WERI-Rb-1 (cell line): ENCODE results near the gene FOXD4L6.
A peak's percentile ranks its signal among the peaks of the same experiment; 100 is the strongest.
"Not testable (repeated sequence)": the region's sequence is repeated elsewhere in the genome, so short reads cannot be mapped to it uniquely, and the experiment has no call there.

Experiments used
- DNase-seq: peaks from one replicate; pipeline ENCODE4 v3.0.0-alpha.2; 2020
- H3K27ac ChIP-seq: fragments of 250-450 bp; sonication (Bioruptor Pico); 2 replicates; pipeline ENCODE4 v1.5.1; 2020; ENCODE audit warnings: mild to moderate bottlenecking, moderate library complexity
- H3K27me3 ChIP-seq: fragments of 250-450 bp; sonication (Bioruptor Pico); 2 replicates; pipeline ENCODE4 v1.5.1; 2021; ENCODE audit warnings: mild to moderate bottlenecking, low read depth, moderate library complexity; ENCODE audit not compliant: insufficient read depth, severe bottlenecking
- H3K36me3 ChIP-seq: fragments of 250-450 bp; sonication (Bioruptor Pico); 2 replicates; pipeline ENCODE4 v1.5.1; 2020; ENCODE audit warnings: mild to moderate bottlenecking, moderate library complexity
- H3K4me3 ChIP-seq: 2 replicates; pipeline ENCODE4 v1.5.1; 2011; ENCODE audit warnings: low read depth, mild to moderate bottlenecking, control low read depth, low read length
- H3K9me3 ChIP-seq: fragments of 250-450 bp; sonication (Bioruptor Pico); 2 replicates; pipeline ENCODE4 v1.5.1; 2021; ENCODE audit warnings: mild to moderate bottlenecking, moderate library complexity; ENCODE audit not compliant: severe bottlenecking
- TF ChIP-seq, protein P1 (sequence below): IDR thresholded peaks from 2 replicates; pipeline ENCODE4 v1.5.1; 2011; ENCODE audit warnings: low read depth, mild to moderate bottlenecking, control low read depth, inconsistent platforms, low read length

The FOXD4L6 gene

GRCh38 chr9:41111414-41111813, 17.1 kb downstream of the FOXD4L6 start:
- H3K4me3 ChIP-seq, H3K27me3 ChIP-seq, H3K27ac ChIP-seq, DNase-seq, H3K36me3 ChIP-seq, H3K9me3 ChIP-seq: not testable (repeated sequence)

DNA sequence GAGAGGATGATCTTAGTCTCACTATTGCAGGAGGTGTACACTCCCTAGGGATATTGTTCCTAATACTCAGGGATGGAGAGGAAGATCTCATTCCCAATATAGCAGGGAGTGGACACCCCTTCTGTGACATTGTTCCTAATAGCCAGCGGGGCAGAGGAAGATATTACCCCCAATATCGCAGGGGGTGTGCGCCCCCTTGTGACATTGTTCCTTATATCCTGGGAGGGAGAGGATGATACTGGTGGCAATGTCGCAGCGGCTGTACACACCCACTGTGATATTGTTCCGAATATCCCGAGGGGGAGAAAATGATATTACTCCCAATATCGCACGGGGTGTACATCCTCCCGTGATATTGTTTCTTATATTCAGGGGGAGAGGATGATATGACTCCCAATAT, 17.6 kb downstream of the FOXD4L6 start:
- not testable (repeated sequence) for H3K27me3 ChIP-seq, H3K27ac ChIP-seq, H3K36me3 ChIP-seq, H3K4me3 ChIP-seq, H3K9me3 ChIP-seq
- DNase-seq, result peak; percentile 55
- TF ChIP-seq, protein P1, sequence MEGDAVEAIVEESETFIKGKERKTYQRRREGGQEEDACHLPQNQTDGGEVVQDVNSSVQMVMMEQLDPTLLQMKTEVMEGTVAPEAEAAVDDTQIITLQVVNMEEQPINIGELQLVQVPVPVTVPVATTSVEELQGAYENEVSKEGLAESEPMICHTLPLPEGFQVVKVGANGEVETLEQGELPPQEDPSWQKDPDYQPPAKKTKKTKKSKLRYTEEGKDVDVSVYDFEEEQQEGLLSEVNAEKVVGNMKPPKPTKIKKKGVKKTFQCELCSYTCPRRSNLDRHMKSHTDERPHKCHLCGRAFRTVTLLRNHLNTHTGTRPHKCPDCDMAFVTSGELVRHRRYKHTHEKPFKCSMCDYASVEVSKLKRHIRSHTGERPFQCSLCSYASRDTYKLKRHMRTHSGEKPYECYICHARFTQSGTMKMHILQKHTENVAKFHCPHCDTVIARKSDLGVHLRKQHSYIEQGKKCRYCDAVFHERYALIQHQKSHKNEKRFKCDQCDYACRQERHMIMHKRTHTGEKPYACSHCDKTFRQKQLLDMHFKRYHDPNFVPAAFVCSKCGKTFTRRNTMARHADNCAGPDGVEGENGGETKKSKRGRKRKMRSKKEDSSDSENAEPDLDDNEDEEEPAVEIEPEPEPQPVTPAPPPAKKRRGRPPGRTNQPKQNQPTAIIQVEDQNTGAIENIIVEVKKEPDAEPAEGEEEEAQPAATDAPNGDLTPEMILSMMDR, result peak; percentile 17; the same call in 1 of the 2 replicates

DNA sequence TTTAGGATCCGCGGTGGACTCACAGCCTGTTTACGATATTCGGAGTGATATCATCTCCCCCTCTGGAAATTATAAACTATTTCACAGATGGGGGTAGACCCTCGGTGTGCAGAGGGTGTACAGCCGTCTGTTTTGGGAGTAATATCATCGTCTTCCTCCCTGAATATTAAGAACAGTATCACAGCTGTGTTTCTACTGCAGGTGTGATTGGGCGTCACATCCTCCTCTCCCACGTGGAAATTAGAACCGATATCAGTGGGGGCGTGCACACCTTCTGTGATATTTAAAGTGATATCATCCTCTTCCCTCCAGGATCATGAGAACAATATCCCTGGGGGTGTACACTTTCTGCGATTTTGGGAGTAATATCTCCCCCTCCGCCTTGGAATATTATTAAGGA, 19.2 kb downstream of the FOXD4L6 start:
- DNase-seq, H3K36me3 ChIP-seq: not testable (repeated sequence)

DNA sequence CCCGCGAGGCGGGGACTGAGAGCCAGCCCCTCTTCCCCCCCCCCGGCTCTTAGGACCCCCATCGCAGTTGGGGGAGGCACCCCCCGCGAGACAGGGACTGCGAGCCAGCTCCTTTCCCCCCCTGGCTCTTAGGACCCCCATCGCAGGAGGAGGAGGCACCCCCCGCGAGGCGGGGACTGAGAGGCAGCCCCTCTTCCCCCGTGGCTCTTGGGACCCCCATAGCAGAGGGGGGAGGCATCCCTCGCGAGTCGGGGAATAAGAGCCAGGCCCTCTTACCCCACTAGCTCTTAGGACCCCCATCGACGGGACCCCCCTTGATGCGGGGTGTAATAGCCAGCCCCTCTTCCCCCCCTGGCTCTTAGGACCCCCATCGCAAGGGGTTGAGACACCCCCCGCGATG, 19.7 kb downstream of the FOXD4L6 start:
- H3K27ac ChIP-seq, DNase-seq, H3K27me3 ChIP-seq, H3K4me3 ChIP-seq, H3K36me3 ChIP-seq, H3K9me3 ChIP-seq: not testable (repeated sequence)

More for the DNA sequence above, 19.2 kb downstream of the FOXD4L6 start:
- H3K9me3 ChIP-seq, H3K27ac ChIP-seq, H3K4me3 ChIP-seq, H3K27me3 ChIP-seq: not testable (repeated sequence)

- H3K27me3 ChIP-seq, H3K27ac ChIP-seq: not testable (repeated sequence)
Observed at GRCh38 chr9:41106472-41107116, 21.9 kb downstream of the FOXD4L6 start.

GRCh38 chr9:41105557-41106253, 22.8 kb downstream of the FOXD4L6 start:
- H3K36me3 ChIP-seq, H3K4me3 ChIP-seq, DNase-seq, H3K27me3 ChIP-seq, H3K27ac ChIP-seq, H3K9me3 ChIP-seq: not testable (repeated sequence)

More at GRCh38 chr9:41106472-41107116, 21.9 kb downstream of the FOXD4L6 start:
- H3K9me3 ChIP-seq, H3K4me3 ChIP-seq, DNase-seq, H3K36me3 ChIP-seq: not testable (repeated sequence)

DNA sequence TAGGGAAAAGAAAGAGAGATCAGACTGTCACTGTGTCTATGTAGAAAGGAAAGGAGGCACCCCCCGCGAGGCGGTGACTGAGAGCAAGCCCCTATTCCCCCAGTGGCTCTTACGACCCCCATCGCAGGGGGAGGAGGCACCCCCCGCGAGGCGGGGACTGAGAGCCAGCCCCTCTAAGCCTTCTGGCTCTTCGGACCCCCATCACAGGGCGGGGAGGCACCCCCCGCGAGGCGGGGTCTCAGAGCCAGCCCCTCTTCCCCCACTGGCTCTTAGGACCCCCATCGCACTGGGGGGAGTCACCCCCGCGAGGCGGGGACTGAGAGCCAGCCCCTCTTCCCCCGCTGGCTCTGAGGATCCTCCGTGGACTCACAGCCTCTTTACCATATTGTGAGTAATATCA, 23.9 kb downstream of the FOXD4L6 start:
- not testable (repeated sequence) for H3K27ac ChIP-seq, H3K4me3 ChIP-seq, H3K9me3 ChIP-seq, H3K36me3 ChIP-seq, DNase-seq, H3K27me3 ChIP-seq

DNA sequence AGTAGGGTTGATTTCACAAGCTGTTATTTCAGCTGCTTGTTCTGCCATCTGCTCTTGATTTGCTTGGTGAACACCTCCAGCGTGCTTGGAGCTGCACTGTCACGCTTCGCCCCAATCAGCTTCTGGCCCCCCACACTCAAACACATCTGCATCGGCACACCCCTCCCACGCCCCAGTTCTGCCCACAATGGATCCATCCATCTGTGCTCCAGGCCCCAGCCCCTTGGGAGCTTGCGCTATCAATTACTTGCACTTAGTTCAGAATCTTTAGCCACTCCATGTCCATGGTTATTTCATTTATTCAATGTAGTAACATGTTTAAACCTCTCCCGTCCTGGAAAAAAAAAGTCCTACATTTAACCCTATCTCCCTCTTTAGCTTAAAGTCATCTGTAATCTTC, 28.0 kb downstream of the FOXD4L6 start:
- H3K36me3 ChIP-seq, H3K4me3 ChIP-seq, H3K27me3 ChIP-seq, H3K27ac ChIP-seq, H3K9me3 ChIP-seq: not testable (repeated sequence)
- DNase-seq, result peak; percentile 54

- H3K27me3 ChIP-seq, H3K4me3 ChIP-seq, DNase-seq, H3K27ac ChIP-seq, H3K36me3 ChIP-seq, H3K9me3 ChIP-seq: not testable (repeated sequence)
Observed at GRCh38 chr9:41098759-41099158, 29.7 kb downstream of the FOXD4L6 start.

GRCh38 chr9:41095060-41095459, 33.4 kb downstream of the FOXD4L6 start:
- DNase-seq, H3K27ac ChIP-seq, H3K36me3 ChIP-seq, H3K27me3 ChIP-seq, H3K9me3 ChIP-seq, H3K4me3 ChIP-seq: not testable (repeated sequence)

DNA sequence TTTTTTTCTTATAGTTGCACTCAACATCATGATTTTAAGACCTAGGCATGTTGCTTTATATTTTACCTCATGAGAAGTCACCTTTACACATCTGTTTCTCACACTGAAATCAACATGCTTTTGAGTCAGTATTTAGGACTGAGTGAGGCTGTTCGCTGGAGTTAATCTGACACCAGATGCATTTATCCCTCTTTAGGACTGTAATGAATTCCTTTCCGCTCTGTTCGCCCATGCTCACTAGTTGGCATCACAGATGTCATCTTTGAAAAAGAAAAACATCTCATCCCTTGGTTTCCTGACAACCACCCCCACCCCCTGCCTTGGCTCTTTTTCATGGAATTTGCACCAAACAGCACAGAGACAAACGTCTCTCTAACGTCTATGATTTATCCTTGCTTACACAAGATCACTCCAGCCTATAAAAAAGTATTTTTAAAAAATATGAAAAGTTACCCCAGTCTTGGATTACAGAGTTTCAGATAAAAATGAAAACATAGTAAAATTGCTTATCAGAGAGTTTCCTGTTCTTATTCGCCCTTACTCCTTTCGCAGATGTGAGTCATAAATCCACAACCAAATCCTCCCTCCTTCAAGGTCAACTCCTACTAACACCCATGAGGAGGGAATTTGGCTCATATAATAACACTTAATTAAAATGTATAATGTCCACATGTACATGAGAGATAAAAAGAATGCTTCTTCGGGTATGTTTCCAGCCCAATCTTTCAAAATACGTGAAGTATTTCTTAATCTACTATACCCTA, 34.3 kb downstream of the FOXD4L6 start:
- not testable (repeated sequence) for H3K27me3 ChIP-seq, H3K4me3 ChIP-seq, H3K27ac ChIP-seq, H3K9me3 ChIP-seq, H3K36me3 ChIP-seq
- peak; percentile 16 for DNase-seq

DNA sequence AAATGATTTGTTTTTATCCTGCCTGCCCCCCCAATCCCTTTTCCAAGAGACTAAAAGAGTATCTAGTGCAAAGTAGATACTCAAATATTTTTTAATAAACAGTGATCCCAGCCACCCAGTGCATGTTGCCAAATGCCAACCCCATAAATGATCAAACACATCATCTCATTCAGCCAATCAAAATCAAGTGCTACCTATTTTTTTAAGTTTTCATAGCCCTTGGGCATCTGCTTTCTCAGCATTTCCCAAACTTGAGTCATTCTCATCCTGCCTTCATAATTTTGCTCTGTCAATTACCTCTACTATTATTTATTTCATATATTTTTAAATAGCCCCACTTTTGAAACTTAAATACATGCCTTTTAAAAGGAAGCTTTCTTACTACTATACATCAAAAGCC, 37.6 kb downstream of the FOXD4L6 start:
- DNase-seq, H3K27ac ChIP-seq, H3K4me3 ChIP-seq, H3K9me3 ChIP-seq, H3K36me3 ChIP-seq, H3K27me3 ChIP-seq: not testable (repeated sequence)

DNA sequence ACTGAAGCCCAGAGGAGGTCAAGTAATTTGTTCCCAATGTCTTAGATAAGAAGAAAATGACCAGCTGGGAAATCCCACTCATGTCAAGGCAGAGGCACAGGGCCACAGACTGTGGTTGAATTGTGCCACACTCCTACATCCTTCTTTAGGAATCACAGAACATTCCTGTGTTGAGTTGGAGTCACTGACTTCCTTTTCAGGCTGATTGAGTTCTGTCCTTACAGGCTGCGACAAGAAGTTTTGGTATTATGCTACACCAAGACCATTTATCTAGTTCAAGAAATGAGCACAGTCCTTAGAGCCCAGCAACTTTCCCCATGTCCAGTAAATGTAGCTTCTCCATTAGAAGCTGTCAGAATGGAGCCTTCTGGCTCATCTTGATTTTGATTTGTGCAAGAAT, 38.1 kb downstream of the FOXD4L6 start:
- H3K9me3 ChIP-seq, H3K27me3 ChIP-seq, H3K27ac ChIP-seq, DNase-seq, H3K4me3 ChIP-seq, H3K36me3 ChIP-seq: not testable (repeated sequence)
